ENCODE data around the gene IREB2.

The IREB2 gene

DNA sequence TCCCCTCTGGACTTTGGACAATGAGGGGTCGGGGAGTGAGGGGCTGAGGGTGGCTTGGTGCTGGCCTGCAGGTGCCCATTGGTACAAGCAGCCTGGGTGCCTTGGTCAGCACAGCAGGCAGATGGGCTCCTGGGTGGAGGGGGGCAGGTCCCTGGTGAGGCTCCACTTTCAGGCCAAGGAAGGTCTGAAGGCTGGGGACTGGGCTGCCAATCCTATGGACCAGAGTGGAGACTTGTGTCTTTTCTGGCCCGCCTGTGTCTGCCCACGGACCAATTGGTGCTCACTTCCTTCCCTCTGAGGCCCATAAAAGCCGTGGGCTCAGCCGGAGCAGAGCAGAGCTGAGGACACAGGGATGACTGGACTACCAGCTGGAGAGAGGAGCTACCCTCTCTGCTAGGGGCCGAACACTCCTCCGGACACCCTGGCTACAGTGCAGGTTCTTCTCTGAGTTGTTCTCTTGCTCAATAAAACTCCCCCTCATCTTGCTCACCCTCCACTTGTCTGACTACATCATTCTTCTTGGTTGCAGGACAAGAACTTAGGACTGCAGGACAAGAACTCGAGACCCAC is 31.9 kb upstream of the IREB2 start:
- no peak for DNase-seq (ENCODE audit: low spot score)

- DNase-seq (ENCODE audit: low spot score): no peak
Observed at GRCh38 chr15:78407608-78408354, 30.2 kb upstream of the IREB2 start.

DNA sequence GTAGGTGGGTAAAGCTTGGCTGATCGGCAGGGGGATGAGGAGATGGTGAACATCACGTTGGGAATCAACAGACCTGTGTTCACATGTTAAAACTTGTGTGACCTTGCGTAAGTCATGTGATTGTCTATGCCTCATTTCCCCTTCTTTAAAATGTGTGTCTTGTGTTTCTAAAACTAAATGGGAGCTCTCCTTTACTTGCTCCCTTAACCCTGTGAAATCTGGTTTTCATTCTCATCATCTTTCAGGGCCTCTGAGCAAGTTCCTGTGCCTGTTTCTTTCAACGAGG is 29.7 kb upstream of the IREB2 start:
- no peak for DNase-seq (ENCODE audit: low spot score)

DNA sequence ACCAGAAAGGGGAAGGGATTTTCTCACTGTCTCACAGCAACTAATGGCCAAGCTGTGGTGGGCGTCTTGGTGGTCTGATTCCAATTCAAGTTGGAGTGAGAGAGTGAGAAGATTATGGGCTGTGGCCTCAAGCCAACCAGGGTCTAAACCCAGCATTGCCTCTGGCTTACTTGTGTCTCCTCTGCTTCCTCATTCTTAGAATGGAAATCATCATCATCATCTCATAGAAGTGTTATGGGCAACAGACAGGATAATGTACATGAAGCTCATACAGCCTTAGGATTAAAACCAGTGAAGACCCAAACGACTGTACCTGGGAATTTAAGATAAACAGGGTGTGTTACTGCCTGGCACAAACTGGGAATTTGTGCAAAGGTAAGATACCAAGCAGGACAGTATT is 29.1 kb upstream of the IREB2 start:
- no peak for DNase-seq (ENCODE audit: low spot score)

- no peak for DNase-seq (ENCODE audit: low spot score)
Observed at GRCh38 chr15:78411061-78411460, 27.0 kb upstream of the IREB2 start.

- no peak for DNase-seq (ENCODE audit: low spot score)
Observed at GRCh38 chr15:78414621-78415250, 23.3 kb upstream of the IREB2 start.

DNA sequence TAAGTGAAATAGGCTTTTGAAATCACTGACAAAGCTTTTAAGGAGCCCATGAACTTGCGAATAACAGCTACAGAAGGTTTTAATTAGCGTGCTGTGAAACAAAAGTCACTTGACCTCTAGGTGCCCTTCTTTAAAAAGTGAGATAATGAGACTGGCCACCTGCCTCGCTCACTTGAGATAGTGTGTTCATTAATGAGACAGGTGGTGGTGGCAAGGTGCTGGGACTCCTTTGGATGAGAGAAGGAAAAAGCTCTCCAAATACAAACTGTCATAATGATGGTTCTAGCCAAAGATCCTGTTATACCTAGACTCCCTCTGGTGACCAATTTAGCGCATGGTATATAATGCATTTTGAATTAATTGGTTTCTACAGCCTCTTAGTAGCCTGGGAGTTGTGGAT is 22.7 kb upstream of the IREB2 start:
- DNase-seq (ENCODE audit: low spot score): no peak

GRCh38 chr15:78417754-78418630 is 20.0 kb upstream of the IREB2 start:
- DNase-seq (ENCODE audit: low spot score): no peak

GRCh38 chr15:78418686-78419085 is 19.3 kb upstream of the IREB2 start:
- no peak for DNase-seq (ENCODE audit: low spot score)

DNA sequence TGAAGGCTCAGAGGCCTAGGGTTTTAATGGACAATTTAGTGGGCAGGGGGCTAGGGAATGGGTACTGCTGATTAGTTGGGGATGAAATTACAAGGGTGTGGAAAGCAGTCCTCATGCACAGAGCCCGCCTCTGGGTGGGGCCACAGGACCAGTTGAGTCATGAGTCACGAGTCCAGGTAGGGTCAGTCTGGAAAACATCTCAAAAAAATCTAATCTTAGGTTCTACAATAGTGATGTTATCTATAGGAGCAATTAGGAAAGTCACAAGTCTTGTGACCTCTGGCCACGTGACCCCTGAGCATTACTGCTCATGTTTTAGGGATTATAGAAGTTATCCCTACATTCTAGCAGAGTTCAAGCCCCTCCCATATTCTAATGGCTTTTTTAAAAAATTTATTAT is 18.6 kb upstream of the IREB2 start:
- DNase-seq (ENCODE audit: low spot score): no peak

- no peak for DNase-seq (ENCODE audit: low spot score)
Observed at GRCh38 chr15:78420220-78420619, 17.8 kb upstream of the IREB2 start.

GRCh38 chr15:78420766-78421165 is 17.2 kb upstream of the IREB2 start:
- DNase-seq (ENCODE audit: low spot score): no peak

- DNase-seq (ENCODE audit: low spot score): no peak
Observed at GRCh38 chr15:78421238-78421965, 16.6 kb upstream of the IREB2 start.

GRCh38 chr15:78422571-78423340 is 15.3 kb upstream of the IREB2 start:
- DNase-seq (ENCODE audit: low spot score): peak; percentile 69

DNA sequence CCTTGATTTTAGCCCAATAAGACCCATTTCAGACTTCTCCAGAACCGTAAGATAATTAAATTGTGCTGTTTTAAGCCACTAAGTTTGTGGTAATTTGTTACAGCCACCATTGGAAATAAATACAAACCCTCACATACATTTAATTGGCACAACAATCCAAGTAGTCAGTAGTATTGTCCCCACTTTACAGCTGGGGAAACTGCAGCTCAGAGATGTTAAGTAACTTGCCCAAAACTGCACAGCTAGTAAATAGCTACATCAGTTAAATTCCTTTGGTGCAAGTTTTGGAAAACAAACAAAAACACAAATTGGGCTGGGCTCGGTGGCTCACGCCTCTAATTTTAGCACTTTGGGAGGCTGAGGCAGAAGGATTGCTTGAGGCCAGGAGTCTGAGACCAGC is 13.3 kb upstream of the IREB2 start:
- DNase-seq (ENCODE audit: low spot score): no peak

DNA sequence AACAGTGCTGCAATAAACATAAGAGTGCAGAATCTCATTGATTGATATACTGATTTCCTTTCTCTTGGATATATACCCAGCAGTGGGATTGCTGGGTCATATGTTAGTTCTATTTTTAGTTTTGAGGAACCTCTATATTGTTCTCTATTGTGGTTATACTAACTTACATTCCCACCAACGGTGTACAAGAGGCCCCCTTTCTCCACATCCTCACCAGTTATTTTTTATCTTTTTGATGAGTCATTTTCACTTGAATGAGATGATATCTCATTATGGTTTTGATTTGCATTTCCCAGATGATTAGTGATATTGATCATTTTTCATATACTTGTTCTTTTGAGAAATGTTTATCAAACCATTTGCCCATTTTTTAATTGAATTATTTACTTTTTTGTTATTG is 12.4 kb upstream of the IREB2 start:
- no peak for DNase-seq (ENCODE audit: low spot score)

DNA sequence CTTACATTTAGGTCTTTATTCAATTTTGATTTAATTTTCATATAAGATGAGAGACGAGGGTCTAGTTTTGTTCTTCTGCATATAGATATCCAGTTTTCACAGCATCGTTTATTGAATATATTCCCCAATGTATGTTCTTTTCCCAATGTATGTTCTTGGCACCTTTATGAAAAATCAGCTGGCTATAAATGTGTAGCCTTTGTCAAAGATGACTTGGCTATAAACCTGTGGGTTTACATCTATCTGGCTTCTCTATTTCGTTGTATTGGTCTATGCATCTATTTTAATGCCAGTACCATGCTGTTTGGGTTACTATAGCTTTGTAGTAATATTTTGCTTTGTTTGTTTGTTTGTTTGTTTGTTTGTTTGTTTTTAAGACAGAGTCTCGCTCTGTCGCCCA is 11.7 kb upstream of the IREB2 start:
- no peak for DNase-seq (ENCODE audit: low spot score)

- no peak for DNase-seq (ENCODE audit: low spot score)
Observed at GRCh38 chr15:78427953-78428352, 10.1 kb upstream of the IREB2 start.

DNA sequence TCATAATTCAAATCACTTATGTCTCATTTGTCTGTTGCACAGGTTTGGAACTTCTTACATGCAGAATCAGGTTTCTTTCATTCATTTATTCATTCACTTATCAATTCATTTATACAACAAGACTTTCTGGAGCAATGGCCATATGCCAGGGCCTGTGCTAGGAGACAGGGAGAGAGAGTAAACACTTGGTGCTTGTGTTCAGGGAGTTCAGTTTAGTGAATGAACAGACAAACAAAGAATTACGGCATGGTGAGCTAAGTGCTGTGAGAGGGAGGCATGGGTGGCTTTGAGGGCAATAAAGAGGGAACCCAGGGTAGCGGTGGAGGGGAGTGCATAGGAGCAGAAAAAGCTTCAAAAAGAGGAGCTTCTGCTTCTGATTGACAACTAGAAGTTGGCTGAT is 8.5 kb upstream of the IREB2 start:
- no peak for DNase-seq (ENCODE audit: low spot score)

- DNase-seq (ENCODE audit: low spot score): no peak
Observed at GRCh38 chr15:78431955-78432354, 6.1 kb upstream of the IREB2 start.

- DNase-seq (ENCODE audit: low spot score): no peak
Observed at GRCh38 chr15:78432664-78433063, 5.4 kb upstream of the IREB2 start.

All from COLO829 (cell line).